Sigmoid colon (tissue), 3 donors: ENCODE measurements around the gene CCL2.

ENCODE experiments used
- POLR2A ChIP-seq, 2 donors: fragments of 450-650 bp; IDR thresholded peaks; one replicate each; pipeline ENCODE4 v1.6.1; 2016; ENCODE audit warnings: antibody characterized with exemption in 2 of 2, mild to moderate bottlenecking in 2 of 2, moderate library complexity in 2 of 2
- TF ChIP-seq, protein P1 (sequence below), 4 experiments: fragments of 450-650 bp in 3 of 4; fragments of 200-600 bp in 1 of 4; IDR thresholded peaks; one replicate each; pipeline ENCODE4 v1.5.1; 2016 to 2019; ENCODE audit warnings: antibody characterized with exemption in 4 of 4, mild to moderate bottlenecking in 3 of 4, moderate library complexity in 2 of 4

DNA sequence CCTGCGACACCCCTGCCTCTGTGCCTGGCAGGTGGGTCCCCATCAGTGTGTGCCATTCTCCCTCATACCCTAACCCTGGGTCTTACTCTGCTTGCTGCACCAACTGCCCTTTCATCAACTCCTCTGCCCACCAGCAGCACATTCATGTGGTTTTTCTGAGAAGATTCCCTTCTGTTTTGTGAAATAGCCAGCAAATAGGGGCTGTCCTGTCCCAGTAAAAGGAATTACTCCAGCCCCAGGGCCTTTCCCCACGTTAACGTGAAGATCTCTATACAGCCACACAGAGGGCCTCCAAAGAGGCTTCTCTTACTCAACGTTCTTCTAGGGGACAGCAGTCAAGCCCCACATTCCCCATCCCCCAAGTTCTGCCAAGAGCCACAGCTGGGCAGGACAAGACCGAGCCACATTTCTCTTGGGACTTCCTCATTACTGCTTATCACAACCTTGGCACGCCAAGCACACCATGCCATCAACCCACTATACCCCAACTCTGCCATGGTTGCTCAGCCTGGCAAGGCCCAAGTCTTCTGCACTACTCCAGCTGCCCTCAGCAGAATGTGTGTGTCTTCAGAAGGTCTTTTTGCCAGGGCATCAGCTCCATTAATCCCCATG lies 18.7 kb upstream of the CCL2 start:
- TF ChIP-seq, protein P1, sequence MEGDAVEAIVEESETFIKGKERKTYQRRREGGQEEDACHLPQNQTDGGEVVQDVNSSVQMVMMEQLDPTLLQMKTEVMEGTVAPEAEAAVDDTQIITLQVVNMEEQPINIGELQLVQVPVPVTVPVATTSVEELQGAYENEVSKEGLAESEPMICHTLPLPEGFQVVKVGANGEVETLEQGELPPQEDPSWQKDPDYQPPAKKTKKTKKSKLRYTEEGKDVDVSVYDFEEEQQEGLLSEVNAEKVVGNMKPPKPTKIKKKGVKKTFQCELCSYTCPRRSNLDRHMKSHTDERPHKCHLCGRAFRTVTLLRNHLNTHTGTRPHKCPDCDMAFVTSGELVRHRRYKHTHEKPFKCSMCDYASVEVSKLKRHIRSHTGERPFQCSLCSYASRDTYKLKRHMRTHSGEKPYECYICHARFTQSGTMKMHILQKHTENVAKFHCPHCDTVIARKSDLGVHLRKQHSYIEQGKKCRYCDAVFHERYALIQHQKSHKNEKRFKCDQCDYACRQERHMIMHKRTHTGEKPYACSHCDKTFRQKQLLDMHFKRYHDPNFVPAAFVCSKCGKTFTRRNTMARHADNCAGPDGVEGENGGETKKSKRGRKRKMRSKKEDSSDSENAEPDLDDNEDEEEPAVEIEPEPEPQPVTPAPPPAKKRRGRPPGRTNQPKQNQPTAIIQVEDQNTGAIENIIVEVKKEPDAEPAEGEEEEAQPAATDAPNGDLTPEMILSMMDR (IDR thresholded peaks at IDR 0.05): no peak
- no peak for TF ChIP-seq POLR2A (IDR thresholded peaks at IDR 0.05)
